ENCODE results near the gene SEC11A. TPM values are rescaled to one million over a fixed set of nuclear protein-coding genes. Genes with fewer than 3 reads are reported as not detected.
"Not testable (repeated sequence)": the region's sequence is repeated elsewhere in the genome, so short reads cannot be mapped to it uniquely, and the experiment has no call there.

Gene SEC11A
- total RNA-seq, 1 donor from 2014 or later, result 31.6 TPM

DNA sequence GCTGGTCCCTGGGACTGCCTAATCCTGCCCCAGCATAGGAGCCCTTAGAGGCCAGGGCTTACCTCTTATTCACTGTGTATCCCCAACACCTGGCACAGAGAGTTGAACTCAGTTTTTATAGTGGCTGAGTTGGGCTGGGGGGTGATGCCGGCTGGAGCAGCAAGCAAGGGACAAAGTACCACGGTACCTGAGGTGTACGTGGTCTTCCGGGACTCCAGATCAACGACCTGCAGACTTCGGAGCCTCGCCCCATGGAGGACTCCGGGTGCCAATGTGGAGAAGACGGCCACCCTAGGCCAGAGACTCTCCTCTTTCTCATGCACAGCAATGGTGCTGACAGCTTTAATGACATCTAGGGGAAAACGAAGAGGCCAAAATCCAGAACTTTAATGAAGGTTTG is 69.9 kb downstream of the SEC11A start:
- intact Hi-C loops (cut with DNase I), result no loop called here
- no peaks in the 10 kb centered on the region for H3K9me3 ChIP-seq
- TF ChIP-seq, protein P1, sequence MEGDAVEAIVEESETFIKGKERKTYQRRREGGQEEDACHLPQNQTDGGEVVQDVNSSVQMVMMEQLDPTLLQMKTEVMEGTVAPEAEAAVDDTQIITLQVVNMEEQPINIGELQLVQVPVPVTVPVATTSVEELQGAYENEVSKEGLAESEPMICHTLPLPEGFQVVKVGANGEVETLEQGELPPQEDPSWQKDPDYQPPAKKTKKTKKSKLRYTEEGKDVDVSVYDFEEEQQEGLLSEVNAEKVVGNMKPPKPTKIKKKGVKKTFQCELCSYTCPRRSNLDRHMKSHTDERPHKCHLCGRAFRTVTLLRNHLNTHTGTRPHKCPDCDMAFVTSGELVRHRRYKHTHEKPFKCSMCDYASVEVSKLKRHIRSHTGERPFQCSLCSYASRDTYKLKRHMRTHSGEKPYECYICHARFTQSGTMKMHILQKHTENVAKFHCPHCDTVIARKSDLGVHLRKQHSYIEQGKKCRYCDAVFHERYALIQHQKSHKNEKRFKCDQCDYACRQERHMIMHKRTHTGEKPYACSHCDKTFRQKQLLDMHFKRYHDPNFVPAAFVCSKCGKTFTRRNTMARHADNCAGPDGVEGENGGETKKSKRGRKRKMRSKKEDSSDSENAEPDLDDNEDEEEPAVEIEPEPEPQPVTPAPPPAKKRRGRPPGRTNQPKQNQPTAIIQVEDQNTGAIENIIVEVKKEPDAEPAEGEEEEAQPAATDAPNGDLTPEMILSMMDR (IDR thresholded peaks at IDR 0.05), result no peak
- H3K4me3 ChIP-seq, result no peak overlapping the region
- H3K27me3 ChIP-seq, result no peaks in the 10 kb centered on the region
- H3K27ac ChIP-seq, result no peak overlapping the region
- H3K4me1 ChIP-seq, result peaks cover 0 to 6% of the 10 kb centered on the region in 2 donors
- DNase-seq (ENCODE audit: low spot score in 2 of 2), result no peak
- peaks cover 81 to 96% of the 10 kb centered on the region in 2 donors for H3K36me3 ChIP-seq

DNA sequence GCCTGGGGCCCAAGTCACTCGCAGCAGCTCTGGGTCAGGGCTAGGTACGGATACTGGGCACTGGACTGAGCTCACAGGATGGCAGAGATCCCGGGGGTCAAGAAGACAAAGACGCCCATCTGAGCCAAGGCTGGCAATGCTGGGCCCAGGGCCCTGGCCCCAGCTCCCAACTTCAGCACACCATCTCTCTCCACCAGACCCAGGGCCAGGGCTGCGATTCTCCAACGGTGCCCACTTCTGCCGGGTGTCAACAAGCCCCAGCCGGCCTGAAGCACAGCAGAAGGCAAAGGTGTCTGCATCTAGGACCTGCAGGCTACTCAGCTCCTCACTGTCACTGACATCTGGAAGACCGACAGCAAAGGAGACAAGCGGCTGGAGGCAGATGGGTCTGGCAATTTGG is 70.4 kb downstream of the SEC11A start:
- H3K9me3 ChIP-seq, result no peaks in the 10 kb centered on the region
- DNase-seq (ENCODE audit: low spot score in 2 of 2), result no peak
- H3K36me3 ChIP-seq, result peaks cover 81 to 94% of the 10 kb centered on the region in 2 donors
- intact Hi-C loops (cut with DNase I), result no loop called here
- TF ChIP-seq, protein P1 (IDR thresholded peaks at IDR 0.05), result no peak
- no peak overlapping the region for H3K4me3 ChIP-seq
- no peaks in the 10 kb centered on the region for H3K27me3 ChIP-seq
- peaks cover 0 to 6% of the 10 kb centered on the region in 2 donors for H3K4me1 ChIP-seq
- no peak overlapping the region for H3K27ac ChIP-seq

DNA sequence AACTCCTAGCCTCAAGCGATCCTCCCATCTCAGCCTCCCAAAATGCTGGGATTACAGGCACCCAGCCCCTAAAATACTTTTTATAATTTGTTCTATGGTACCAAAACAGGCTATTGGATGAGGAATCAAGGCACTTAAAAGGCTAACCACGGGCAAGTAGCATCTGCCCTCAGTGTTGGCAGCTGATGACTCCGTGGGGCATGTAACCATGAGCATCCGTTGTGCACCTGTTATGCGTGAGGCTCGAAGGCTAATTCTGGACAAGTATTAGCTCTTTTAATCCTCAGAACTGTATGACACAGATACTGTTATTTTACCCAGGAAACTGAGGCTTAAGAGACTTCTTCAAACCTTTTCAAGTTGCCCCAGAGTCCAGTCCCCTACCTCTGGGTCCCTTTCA is 72.1 kb downstream of the SEC11A start:
- no peak overlapping the region for H3K27ac ChIP-seq
- no peaks in the 10 kb centered on the region for H3K9me3 ChIP-seq
- intact Hi-C loops (cut with DNase I), result no loop called here
- no peak overlapping the region for H3K4me3 ChIP-seq
- no peaks in the 10 kb centered on the region for H3K4me1 ChIP-seq
- no peak for DNase-seq (ENCODE audit: low spot score in 2 of 2)
- TF ChIP-seq, protein P1 (IDR thresholded peaks at IDR 0.05), result no peak
- peaks cover 84 to 94% of the 10 kb centered on the region in 2 donors for H3K36me3 ChIP-seq
- H3K27me3 ChIP-seq, result no peaks in the 10 kb centered on the region

DNA sequence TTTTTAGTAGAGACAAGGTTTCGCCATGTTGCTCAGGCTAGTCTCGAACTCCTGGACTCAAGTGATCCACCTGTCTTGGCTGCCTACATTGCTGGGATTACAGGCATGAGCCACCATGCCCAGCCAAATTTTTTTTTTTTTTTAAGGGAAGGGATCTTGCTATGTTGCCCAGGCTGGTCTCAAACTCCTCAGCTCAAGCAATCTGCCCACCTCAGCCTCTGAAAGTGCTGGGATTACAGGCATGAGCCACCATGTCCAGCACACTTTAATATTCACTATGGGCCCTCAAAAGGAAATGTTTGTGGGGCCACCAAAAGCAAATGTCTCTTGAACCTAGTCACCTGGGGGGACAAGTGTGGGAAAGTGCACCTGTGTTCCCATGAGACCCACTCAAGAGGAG is 73.3 kb downstream of the SEC11A start:
- intact Hi-C loops (cut with DNase I); H3K9me3 ChIP-seq; H3K4me3 ChIP-seq; DNase-seq (ENCODE audit: low spot score in 2 of 2); H3K27me3 ChIP-seq; H3K4me1 ChIP-seq; H3K27ac ChIP-seq: not testable (repeated sequence)
- H3K36me3 ChIP-seq, result peaks cover 76 to 82% of the 10 kb centered on the region in 2 donors

DNA sequence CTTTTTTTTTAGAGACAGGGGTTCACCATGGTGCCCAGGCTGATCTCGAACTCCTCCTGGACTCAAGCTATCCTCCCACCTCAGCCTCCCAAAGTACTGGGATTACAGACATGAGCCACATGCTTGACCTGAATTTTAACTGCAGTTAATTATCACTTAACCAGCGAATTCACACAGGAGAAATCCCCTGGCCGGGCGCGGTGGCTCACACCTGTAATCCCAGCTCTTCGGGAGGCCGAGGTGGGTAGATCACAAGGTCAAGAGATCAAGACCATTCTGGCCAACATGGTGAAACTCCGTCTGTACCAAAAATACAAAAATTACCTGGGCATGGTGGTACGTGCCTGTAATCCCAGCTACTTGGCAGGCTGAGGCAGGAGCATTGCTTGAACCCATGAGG is 74.1 kb downstream of the SEC11A start:
- H3K27ac ChIP-seq; DNase-seq (ENCODE audit: low spot score in 2 of 2); H3K9me3 ChIP-seq; intact Hi-C loops (cut with DNase I); H3K27me3 ChIP-seq; H3K4me3 ChIP-seq; H3K4me1 ChIP-seq: not testable (repeated sequence)
- H3K36me3 ChIP-seq, result peaks cover 71 to 80% of the 10 kb centered on the region in 2 donors

DNA sequence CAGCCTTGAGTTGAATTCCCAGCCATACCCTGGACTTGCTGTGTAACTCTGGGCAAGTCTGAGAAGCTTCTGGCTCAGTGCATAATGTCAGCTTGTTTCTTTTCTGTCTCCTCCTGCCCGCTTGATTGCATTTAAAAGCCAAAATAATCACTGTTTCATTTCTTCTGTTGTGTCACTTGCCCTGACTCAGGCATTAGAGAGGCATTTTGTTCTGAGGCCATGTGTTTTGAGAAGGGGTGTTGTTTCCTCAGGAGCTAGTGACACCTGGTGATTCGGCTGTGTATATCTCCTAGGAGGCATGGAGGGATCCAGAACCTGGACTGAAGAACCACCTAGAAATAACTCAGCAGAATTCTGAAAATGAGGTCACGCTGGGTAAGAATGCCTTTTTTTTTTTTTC is 77.8 kb downstream of the SEC11A start:
- intact Hi-C loops (cut with DNase I), result no loop called here
- peak overlapping the region; percentile 0 to 48 for H3K27ac ChIP-seq
- peaks cover 7 to 21% of the 10 kb centered on the region in 2 donors for H3K4me1 ChIP-seq
- TF ChIP-seq, protein P1 (IDR thresholded peaks at IDR 0.05), result peak in 1 of 3 experiments; percentile 29
- H3K9me3 ChIP-seq, result no peaks in the 10 kb centered on the region
- no peaks in the 10 kb centered on the region for H3K27me3 ChIP-seq
- no peak overlapping the region for H3K4me3 ChIP-seq
- peaks cover 50% of the 10 kb centered on the region in 2 donors for H3K36me3 ChIP-seq
- DNase-seq (ENCODE audit: low spot score in 2 of 2), result no peak

DNA sequence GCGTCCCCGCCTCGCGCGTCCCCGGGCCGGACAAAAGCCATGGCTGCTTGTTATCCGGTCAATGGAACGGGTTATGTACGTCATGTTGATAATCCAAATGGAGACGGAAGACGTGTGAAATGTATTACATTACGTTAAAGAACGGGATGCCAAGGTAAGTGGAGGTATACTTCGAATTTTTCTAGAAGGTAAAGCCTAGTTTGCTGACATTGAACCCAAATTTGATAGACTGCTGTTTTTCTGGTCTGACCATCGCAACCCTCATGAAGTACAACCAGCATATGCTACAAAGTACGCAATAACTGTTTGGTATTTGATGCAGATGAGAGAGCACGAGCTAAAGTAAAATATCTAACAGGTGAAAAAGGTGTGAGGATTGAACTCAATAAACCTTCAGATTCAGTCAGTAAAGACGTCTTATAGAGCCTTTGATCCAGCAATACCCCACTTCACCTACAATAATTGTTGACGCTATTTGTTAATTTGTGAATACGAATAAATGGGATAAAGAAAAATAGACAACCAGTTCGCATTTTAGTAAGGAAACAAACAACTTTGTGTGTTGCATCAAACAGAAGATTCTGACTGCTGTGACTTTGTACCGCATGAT is 81.6 kb downstream of the SEC11A start:
- intact Hi-C loops (cut with DNase I), result no loop called here
- Histone ChIP-seq H3K36me3 (peaks cover 14 to 15% of the 10 kb centered on the region in 2 donors), H3K9me3 (no peaks in the 10 kb centered on the region), H3K4me3 (peak overlapping the region; percentile 79 to 94), H3K27ac (peak overlapping the region; percentile 93 to 97), H3K27me3 (no peaks in the 10 kb centered on the region), H3K4me1 (peaks cover 12 to 39% of the 10 kb centered on the region in 2 donors)
- no peak for DNase-seq (ENCODE audit: low spot score in 2 of 2)
- TF ChIP-seq, protein P1 (IDR thresholded peaks at IDR 0.05), result no peak
